Activated CD8-positive, alpha-beta memory T cell treated with anti-CD3 and anti-CD28 coated beads for 4 hours (primary cell): Measurements from ENCODE around the gene ARHGAP27.

Experiments
- DNase-seq, 2 donors: peaks; one replicate each; pipeline ENCODE4 v3.0.0-alpha.2; 2020; ENCODE audit warnings: low read depth in 2 of 2

Gene ARHGAP27

GRCh38 chr17:45408611-45409421, 23.9 kb downstream of the ARHGAP27 start:
- no peak for DNase-seq

GRCh38 chr17:45406107-45406506, 26.6 kb downstream of the ARHGAP27 start:
- DNase-seq, result no peak

DNA sequence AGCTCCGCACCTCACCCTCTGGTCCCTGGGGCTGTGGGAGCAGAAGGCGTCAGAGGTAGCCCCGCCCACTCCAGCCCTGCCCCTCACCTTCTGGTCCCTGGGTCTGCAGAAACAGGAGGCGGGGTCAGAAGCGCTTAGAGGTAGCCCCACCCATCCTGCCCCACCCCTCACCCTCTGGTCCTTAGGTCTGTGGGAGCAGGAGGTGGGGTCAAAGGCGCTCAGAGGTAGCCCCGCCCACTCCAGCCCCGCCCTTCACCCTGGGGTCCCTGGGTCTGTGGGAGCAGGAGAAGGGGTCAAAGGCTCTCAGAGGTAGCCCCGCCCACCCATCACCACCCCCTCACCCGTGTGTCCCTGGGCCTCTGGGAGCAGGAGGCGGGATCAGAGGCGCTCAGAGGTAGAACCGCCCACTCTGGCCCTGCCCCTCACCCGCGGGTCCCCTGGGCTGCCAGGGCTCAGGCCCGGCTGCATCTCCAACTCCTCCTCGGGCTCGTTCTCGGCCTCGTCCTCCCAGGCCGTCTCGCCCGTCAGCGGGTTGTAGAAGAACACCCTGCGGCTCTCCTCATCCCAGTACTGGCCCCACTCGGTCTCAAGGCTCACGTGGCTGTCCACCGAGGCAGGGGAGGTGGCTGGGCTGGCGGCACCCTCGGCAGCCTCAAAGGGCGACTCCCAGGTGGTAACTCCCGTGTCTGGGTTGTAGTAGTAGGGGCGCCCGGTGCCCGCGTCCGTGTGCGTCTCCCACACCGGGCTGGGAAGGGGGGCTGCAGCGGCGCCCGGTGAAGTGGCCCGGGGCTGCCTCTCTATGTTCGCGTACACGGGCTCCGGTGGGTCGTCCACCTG, 27.2 kb downstream of the ARHGAP27 start:
- DNase-seq, result no peak

DNA sequence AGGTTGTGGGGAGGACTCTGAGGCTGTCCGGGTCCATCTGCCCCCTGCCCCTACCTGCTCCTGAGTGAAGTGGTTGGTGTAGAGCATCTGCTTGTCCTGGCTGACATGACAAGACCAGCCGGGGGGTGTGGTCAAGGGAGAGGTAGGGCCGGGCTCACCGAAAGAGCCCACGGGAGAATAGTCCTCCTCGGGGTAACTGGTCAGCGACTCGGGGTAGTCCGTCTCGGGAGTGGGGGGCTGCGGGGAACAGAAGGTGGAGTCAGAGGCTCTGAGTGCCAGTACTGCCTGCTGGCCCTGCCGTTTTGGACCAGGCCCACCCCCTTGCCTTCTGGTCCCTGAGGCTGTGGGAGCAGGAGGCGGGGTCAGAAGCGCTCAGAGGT, 27.8 kb downstream of the ARHGAP27 start:
- DNase-seq, result no peak

DNA sequence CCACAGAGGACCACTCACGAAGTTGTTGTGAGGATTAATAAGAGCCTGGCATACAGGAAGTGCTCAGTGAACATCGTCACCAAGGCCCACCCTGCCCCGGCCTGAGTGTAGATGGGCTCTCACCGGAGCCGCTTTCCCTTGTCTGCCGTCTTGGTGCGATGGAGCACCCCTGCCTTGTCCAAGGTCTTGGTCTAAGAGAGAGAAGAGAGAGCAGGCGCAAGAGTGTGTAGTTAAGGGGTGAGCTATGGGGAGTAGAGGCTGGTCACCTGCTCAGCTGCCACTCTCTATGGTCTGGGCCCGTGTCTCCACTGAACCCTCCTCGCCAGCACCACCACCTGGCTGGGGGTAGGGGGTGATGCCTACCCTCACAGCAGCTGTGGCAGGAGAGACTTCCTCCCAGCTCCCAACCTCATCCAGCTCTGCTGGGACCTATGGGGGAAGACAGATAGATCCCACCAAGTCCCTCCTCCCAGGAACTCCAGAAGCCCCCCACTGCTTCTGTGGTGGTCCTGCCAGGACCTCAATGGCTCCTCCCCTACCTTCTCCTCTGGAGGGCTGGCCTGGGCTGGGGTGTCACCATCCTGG, 28.7 kb downstream of the ARHGAP27 start:
- no peak for DNase-seq

GRCh38 chr17:45402916-45403315, 29.8 kb downstream of the ARHGAP27 start:
- DNase-seq, result no peak

GRCh38 chr17:45398800-45399199, 33.9 kb downstream of the ARHGAP27 start:
- no peak for DNase-seq

DNA sequence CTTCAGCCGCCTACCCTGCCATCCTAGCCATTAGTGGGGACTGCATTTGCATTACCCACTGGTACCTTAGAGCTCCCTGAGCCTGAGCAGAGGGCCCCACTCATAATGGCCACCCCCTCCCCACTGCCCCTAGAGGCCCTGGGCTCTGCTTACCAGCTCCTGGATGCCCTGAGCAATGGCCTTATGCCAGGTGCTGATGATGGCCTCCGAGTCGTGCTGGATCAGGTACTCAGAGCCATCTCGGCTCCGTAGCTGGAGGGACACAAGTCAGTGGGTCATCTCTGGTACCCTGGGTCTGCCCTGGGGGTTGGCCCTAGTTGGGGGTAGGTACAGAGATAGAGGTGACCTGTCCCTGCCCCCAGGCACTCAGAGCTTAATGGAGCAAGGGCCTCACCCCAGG, 34.9 kb downstream of the ARHGAP27 start:
- no peak for DNase-seq

- no peak for DNase-seq
Observed at GRCh38 chr17:45396496-45397205, 36.0 kb downstream of the ARHGAP27 start.

- DNase-seq, result no peak
Observed at GRCh38 chr17:45395569-45396415, 36.9 kb downstream of the ARHGAP27 start.

DNA sequence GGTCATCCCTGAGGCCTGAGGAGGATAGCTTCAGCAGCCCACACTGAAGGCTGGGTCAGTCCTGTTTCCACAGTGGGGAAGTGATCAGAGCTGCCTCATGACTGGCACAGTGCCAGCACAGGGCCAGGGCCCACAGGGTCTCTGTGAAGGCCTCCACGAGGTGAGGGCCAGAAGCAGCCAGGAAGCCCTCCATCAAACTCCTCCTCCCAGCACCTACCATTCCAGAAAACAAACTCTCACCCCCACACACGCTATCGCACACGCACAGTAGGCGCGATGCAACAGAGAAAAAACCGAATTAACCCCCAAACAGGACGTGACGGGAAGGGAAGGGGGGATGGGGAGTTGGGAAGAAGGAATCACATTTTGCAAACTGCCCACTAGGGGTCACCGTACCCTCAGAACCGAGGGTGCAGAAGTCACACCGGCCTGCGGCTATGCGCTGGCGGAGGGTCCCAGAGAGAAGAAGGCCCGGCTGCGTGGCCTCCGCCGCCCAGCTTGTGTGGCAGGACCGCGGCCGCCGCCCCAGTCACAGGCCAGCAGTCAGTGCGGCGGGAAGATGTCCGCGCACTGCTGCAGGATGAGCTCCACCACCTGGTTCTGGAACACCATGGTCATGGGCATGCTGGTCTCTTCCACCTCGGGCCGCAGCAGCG, 37.6 kb downstream of the ARHGAP27 start:
- DNase-seq, result no peak

- DNase-seq, result no peak
Observed at GRCh38 chr17:45394564-45394912, 38.1 kb downstream of the ARHGAP27 start.

GRCh38 chr17:45394091-45394490, 38.6 kb downstream of the ARHGAP27 start:
- no peak for DNase-seq

DNA sequence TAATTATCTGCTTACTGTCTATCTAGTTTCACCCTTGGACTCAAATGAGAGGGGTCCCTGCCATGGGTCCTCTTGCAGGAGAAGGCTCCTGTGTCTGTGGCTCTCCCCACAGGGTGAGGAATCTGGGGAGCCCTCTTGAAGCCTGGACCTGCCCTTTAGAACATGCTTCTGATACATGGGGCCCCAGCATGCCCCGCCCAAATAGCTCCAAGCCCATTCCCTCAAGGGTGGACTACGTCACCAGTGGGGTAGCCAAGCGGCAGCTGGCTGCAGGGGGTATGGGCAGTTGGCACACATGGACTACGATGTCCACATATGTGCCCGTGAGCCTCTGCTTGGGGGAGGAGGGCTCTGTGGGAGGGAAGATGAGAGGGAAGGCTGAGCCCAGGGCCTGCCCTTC, 39.3 kb downstream of the ARHGAP27 start:
- no peak for DNase-seq

DNA sequence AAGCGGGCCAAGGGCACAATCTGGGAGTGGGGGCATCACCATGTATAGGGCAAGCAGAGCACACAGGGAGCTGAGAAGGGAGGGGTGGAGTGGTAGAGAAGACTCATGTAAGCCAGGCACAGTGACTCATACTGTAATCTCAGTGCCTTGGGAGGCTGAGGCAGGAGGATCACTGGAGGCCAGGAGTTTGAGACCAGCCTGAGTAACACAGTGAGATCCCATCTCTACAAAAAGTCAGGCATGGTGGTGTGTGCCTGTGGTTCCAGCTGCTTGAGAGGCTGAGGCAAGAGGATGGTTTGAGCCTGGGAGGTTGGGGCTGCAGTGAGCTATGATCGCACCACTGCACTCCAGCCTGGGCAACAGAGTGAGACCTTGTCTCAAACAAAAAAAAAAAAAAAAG, 40.8 kb downstream of the ARHGAP27 start:
- DNase-seq, result no peak

DNA sequence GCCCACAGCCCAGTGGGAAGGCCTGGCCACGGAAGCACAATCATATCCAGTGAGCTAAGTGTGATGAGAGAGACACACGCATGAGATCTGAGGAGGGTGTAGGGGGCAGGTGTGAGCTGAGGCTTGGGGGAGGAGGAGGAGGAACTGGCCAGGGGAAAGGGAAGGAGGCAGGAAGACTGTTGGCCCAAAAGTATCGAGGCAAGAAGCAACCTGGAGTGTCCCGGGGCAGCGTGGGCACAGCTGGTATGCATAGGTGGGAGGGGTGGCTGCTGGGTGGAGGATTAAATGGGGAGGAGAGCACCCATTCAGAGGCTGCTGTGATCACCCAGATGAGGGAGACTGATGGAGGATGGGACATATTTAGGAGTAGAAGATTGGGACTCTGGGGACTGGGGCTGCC, 41.4 kb downstream of the ARHGAP27 start:
- DNase-seq, result no peak

DNA sequence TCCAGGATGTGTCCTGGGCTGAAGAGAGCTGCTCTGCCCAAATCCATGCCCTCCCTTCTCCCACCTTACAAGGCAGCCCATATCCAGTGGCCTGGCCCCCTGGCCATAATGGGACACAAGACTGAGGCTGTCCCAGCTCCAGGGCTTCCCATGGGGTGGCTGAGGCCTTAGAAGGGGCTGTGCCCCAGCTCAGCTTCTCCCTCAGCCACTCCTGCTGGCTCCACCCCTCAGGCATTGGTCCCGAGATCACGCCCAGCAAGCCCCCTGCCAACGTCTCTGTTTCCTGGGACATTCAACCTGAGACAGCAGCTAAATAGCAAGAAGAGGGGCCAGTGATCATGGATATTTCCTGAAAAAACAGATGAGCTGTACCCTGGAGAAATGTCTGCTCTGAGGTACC, 43.3 kb downstream of the ARHGAP27 start:
- no peak for DNase-seq

GRCh38 chr17:45388604-45389325, 43.9 kb downstream of the ARHGAP27 start:
- DNase-seq, result no peak

DNA sequence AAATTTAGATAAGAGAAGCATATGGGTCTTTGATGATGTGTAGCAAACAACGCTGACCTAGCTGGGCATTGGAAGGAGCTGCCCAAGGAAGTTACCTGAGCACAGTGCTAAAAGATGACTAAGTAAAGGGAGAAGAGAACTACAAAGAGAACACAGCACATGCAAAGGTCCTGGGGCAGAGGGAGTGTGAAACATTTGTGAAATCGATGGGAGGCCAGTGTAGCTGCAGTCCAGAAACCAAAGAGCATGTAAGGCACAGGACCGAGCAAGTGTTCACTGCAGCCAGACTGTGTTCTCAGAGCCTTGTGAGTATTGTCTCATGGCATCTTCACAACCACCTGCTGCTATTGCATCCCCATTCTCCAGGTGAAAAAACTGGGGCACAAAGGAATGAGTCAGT, 44.9 kb downstream of the ARHGAP27 start:
- no peak for DNase-seq

- no peak for DNase-seq
Observed at GRCh38 chr17:45386178-45386577, 46.5 kb downstream of the ARHGAP27 start.
